Measurements from ENCODE around the gene NOVA2.
"Not testable (repeated sequence)": the region's sequence is repeated elsewhere in the genome, so short reads cannot be mapped to it uniquely, and the experiment has no call there.

Gene NOVA2

DNA sequence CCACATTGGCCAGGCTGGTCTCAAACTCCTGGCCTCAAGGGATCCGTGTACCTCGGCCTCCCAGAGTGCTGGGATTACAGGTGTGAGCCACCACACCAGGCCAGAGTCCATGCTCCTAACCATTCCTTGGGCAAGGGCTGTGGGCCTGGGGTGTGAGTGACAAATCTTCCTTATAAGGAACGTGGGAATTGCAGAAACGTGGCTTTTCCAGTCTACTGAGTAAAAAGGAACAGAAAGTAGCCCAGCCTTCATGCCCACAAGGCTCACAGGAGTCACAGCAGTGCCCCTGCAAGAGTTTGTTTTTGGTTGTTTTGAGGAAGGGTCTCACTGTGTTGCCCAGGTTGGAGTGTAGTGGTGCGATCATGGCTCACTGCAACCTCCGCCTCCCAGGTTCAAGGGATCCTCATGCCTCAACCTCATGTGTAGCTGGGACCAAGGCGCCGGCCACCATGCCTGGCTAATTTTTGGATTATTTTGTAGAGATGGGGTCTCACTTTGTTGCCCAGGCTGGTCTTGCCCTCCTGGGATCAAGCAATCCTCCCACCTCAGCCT is 76.3 kb downstream of the NOVA2 start:
- in situ Hi-C loops (cut with MboI; ENCODE audit: low sequenced_read_pairs) = no loop called here

DNA sequence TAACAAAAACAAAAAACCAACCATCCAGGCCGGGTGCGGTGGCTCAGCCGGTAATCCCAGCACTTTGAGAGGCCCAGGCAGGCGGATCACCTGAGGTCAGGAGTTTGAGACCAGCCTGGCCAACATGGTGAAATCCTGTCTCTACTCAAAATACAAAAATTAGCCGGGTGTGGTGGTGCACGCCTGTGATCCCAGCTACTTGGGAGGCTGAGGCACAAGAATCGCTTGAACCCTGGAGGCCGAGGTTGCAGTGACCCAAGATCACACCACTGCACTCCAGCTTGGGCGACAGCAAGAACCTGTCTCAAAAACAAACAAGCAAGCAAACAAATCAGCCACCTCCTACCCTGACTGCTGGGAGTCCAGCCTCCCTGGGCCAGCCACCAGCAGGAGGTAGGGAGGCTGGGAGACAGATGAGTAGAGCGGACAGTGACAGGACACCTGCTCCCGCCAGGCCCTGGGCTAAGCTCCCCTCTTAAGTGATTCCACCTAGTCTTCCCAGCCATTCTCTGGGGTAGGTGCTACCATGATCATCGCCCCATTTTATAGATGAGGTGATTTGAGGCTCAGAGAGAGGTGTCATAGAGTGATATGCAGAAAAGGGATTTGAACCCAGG is 77.6 kb downstream of the NOVA2 start:
- in situ Hi-C loops (cut with MboI; ENCODE audit: low sequenced_read_pairs) = not testable (repeated sequence)

DNA sequence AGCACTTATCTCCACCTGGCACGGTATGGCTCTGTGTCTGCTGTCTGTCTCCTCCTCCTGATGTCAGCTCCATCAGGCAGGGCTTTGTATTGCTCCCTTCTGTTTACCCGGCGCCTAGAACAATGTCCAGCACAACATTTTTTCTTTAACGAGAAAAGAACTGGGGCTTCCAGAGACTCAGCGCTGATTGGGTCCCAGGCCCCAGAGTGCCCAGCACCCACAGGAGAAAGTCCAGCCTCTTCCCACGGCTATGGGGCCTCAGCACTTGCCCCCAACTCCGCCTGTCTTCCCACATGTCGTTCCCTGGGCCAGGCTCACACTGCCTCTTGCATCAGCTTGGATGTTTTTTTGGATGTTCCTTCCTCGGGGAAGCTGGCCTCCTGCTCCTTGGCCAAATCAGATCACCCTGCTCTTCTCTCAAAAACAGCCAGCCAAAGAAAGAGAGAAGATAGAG is 78.1 kb downstream of the NOVA2 start:
- in situ Hi-C loops (cut with MboI; ENCODE audit: low sequenced_read_pairs) = no loop called here

DNA sequence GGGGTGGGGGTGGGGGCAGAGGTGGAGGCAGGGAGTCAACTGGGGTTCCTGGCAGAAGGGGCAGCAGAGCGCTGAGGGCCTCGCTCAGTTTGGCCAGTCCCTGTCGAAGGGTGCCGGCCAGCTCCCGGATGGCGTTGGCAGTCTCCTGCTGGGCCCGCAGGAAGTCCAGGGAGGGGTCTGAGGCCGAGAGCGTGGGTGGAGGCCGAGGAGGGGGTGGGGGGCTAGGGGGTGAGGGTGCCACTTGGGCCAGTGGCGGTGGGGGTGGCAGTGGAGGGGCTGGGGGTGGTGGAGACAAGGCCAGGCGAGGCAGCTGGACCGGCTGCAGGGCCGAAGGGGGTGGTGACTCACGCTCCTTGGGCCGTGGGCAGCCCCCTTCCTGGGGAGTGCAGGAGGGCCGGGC is 82.8 kb downstream of the NOVA2 start:
- in situ Hi-C loops (cut with MboI; ENCODE audit: low sequenced_read_pairs) = no loop called here

DNA sequence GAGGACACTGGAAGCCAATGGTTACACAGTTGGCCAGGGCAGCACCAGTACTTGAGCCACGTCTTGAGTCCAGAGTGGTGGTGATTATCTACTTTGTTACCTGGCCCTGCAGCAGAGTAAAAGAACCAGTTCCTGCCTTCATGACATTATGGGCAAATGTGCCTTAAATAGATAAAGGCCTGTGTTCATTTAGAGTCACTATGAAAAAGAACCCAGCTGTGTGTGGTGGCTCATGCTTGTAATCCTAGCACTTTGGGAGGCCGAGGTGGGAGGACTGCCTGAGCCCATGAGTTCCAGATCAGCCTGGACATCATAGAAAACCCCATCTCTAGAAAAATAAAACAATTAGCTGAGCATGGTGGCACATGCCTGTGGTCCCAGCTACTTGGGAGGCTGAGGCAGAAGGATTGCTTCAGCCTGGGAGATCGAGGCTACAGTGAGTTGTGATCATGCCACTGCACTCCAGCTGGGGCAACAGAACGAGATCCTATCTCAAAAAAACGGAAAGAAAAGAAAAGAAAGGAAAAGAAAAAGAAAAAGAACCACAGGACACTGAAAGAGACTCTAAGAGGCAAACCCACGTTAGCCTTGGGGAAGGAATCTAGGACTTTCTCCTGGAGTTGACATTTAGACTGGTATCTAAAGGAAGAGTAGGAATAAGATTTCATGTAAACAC is 84.3 kb downstream of the NOVA2 start:
- in situ Hi-C loops (cut with MboI; ENCODE audit: low sequenced_read_pairs) = no loop called here

DNA sequence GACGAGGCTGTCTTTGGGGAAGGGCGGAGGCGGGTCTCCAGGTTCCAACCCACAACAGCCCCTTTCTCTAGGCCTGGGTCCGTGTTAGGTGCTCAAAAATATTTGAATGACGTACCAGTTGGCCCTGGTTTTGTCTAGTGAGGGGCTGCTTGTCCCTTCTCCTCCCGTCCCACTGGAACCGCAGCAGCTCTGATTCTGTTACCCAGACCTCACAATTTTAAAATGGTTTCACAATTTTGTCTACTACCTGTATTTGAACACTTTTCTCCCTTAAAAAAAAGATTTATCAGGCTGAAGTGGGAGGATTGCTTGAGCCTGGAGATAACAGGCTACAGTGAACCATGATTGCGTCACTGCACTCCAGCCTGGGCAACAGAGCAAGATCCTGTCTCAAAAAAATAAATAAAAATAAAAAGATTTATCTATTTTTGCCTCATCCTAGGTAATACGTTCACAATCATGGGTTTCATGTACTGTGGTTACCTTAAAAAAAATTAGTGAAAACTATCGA is 86.4 kb downstream of the NOVA2 start:
- in situ Hi-C loops (cut with MboI; ENCODE audit: low sequenced_read_pairs) = no loop called here

DNA sequence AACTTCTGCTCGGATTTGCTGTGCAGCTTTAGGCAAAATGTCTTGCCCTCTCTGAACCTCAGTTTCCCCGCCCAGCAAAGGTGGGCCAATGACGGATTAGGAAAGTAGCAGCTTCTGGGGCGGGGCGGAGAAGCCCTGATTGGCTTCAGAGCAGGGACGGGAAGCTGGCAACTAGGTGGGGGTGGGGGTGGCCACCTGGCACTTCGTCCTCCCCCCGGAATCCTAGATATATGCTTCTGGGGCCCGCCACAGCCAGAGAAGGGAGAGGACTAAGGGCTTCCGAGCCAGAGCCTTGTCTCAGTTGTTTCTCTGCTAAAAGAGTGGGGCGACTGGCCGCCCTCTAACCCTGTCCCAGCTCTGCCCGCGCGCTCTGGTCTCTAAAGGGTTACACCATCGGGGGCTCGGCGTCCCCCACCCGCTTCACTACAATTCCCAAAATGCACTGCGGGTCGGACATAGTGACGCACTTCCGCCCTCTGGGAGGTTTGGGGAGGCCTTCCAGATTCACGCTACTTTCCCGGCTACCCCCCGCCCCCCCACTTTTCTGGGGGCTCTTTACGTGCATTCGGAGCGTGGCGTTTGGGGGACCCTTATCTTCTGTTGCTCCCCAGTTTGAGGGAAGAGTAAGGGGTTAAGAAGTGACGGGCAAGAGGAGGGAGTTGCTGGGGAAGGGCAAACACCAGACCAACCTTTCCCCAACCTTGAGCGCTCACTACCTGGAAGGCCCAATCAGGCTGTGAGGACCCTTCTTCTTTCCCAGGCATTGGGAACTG is 87.1 kb downstream of the NOVA2 start:
- in situ Hi-C loops (cut with MboI; ENCODE audit: low sequenced_read_pairs) = no loop called here

DNA sequence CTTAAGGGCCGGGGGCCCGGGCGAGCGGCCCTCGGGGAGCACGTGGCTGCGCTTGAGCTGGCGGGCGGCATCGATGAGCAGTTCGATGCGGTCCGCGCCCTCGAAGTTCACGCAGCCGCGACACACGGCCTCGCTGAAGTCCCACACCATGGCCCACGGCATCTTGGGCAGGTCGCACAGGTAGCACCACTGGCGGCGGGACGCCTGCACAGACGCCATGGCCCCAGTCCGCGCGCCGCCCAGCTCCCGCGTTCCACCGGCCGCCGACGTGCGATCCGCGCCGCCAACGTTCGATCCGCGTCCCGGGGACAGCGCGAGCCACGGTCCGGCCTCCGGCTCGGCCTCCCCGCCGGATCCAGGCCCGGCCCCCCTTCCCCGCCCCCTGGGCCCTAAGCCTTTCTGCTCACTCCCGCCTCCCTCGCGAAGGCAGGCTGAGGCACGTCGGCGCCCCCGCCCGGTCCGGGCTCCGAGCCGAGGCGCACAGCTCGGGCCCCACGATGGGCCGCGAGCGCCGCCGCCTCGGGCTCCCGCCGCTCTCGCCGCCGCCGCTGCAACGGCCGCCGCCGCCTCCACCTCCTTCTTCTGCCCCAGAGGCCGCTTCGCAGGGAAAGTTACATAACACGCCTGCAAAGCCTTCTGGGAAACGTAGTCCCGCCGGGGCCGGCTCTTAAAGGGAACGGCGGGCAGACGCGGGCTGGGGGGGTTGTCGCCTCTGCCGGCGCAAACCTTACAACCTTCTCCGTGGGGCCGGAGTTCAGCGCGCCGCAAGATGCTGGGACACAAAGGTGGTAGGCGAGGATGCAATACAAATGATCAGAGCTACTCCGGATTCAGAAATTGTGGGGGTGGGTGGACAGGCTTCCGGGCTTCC is 87.9 kb downstream of the NOVA2 start, which contains the start of gene IRF2BP1:
TSS of gene IRF2BP1 (minus strand) at position 586 of the 871 bp plus-strand sequence. CDS start at position 219, 367 bp downstream.
- in situ Hi-C loops (cut with MboI; ENCODE audit: low sequenced_read_pairs) = no loop called here

DNA sequence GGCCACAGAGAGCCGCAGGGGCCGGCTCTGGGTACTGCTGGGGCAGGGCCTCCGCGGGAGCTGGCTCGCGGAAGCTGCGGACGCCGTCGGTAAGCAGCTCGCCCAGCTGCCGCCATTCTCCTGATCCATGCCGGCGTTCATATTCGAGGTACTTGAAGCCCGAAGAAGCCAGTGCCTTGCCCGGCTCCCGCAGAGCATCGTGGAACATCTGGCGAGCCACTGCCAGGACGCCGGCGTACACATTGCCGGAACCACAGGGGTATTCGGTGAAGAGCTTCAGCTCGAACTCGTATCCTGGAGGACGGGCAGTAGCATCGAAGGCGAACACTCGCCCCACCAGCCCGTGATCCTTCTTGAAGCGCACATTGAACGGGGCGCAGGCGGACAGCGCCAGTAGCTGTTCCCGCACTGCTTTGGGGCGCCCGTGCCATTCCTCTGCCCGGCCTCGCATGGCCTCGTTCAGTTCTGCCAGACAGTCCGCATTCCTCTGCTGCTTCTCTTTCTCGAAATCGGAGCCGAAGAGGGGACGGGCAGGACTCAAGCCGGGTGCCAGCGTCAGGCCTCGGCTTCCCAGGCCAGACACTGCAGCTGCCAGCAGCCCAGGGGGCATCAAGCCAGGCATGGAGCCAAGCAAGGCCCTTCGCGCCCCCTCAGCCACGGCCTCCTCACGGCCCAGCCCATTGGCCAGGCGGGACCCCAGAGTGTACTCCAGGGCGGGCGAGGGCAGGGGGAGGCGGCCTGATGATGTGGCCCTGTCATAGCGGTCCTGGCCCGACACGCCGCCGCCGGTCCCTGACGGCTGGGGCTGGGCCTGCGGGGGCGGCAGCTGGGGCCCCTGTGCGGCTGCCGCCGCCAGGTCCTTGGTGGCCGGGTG is 88.7 kb downstream of the NOVA2 start:
- in situ Hi-C loops (cut with MboI; ENCODE audit: low sequenced_read_pairs) = no loop called here

DNA sequence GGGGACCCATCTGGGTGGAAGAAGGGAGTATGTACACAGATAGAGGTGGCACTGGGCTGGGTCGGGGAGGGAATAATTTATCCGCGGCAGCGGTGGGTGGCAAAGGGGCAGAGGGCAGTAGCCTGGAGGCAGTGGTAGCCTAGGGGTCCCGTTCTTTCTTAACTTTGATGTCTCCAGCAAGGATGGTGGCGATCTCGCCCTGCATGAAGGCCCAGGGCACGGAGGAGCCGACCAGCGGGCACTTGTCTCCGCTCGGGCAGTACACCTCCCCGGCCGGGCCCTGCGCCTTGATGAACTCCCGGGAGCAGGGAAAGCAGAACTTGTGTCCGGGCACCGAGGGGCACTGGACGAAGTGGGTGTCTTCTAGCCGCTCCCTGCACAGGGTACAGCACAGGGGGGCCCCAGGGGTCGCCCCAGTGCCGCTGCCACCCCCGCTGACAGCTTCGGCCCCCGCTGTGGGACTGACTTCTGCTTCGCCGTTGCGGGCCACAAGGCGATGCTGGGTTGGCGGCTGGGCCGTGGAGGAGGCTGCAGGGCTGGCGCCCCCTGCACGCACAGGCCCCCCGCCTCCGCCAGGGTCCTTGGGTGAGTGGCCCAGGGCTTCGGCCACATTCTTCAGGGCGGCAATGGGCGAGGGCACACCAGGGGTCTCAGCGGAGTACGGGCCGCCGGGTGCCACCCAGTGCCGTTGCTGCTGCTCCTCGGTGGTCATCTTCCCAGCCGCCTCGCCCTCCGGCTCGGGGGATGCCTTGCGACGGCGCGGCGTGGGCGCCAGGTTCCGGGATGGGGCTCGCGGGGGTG is 89.6 kb downstream of the NOVA2 start:
- in situ Hi-C loops (cut with MboI; ENCODE audit: low sequenced_read_pairs) = no loop called here
